Fibroblast of lung (primary cell): ENCODE data around the gene DPP6. TPM values are rescaled to one million over a fixed set of nuclear protein-coding genes. Genes with fewer than 3 reads are reported as not detected.

Source experiments
- DNase-seq, 2 donors: peaks; one replicate each; pipeline versions ENCODE4 v3.0.0 to v3.0.0-alpha.2; 2010; ENCODE audit warnings: low read depth in 2 of 2
- H2AFZ ChIP-seq: 2 replicates; pipeline ENCODE4 v1.5.1; 2012; ENCODE audit warnings: low read length, control low read depth, inconsistent platforms
- H3K27ac ChIP-seq: 2 replicates; pipeline ENCODE4 v1.5.1; 2011; ENCODE audit warnings: low read length, control low read depth; ENCODE audit not compliant: insufficient read depth
- H3K27me3 ChIP-seq: 2 replicates; pipeline ENCODE4 v1.5.1; 2011; ENCODE audit warnings: mild to moderate bottlenecking, low read length; ENCODE audit not compliant: control insufficient read depth, insufficient read depth
- H3K36me3 ChIP-seq: 2 replicates; pipeline ENCODE4 v1.5.1; 2011; ENCODE audit warnings: low read length; ENCODE audit not compliant: control insufficient read depth, insufficient read depth
- H3K4me1 ChIP-seq: 2 replicates; pipeline ENCODE4 v1.5.1; 2011; ENCODE audit warnings: low read length; ENCODE audit not compliant: control insufficient read depth, insufficient read depth; ENCODE audit errors: extremely low read depth
- H3K4me2 ChIP-seq: 2 replicates; pipeline ENCODE4 v1.5.1; 2011; ENCODE audit warnings: low read length, control low read depth; ENCODE audit not compliant: insufficient read depth; ENCODE audit errors: extremely low read depth
- H3K4me3 ChIP-seq, 4 experiments: fragments of 200-600 bp in 1 of 4; sonication (generic) in 1 of 4; replicated peaks in 1 of 4; 2 replicates each; pipeline ENCODE4 v1.5.1; 2011 to 2016; ENCODE audit warnings: low read length in 4 of 4, low read depth in 3 of 4, mild to moderate bottlenecking in 3 of 4, control low read depth in 2 of 4, inconsistent platforms in 1 of 4, mixed read lengths in 1 of 4; ENCODE audit not compliant: insufficient read depth in 1 of 4; ENCODE audit errors: control extremely low read depth in 1 of 4
- H3K79me2 ChIP-seq: 2 replicates; pipeline ENCODE4 v1.5.1; 2012; ENCODE audit warnings: mild to moderate bottlenecking, low read length, inconsistent platforms; ENCODE audit not compliant: control insufficient read depth, insufficient read depth
- H3K9ac ChIP-seq: 2 replicates; pipeline ENCODE4 v1.5.1; 2011; ENCODE audit warnings: mild to moderate bottlenecking, low read length, control low read depth; ENCODE audit not compliant: insufficient read depth
- H3K9me3 ChIP-seq: 2 replicates; pipeline ENCODE4 v1.5.1; 2012; ENCODE audit warnings: low read depth, low read length; ENCODE audit not compliant: control insufficient read depth, insufficient read depth
- H4K20me1 ChIP-seq: 2 replicates; pipeline ENCODE4 v1.5.1; 2011; ENCODE audit warnings: low read length; ENCODE audit not compliant: control insufficient read depth, insufficient read depth; ENCODE audit errors: extremely low read depth
- EZH2 ChIP-seq: IDR thresholded peaks from 2 replicates; pipeline ENCODE4 v1.5.1; 2012; ENCODE audit warnings: low read length, control low read depth, mild to moderate bottlenecking; ENCODE audit errors: missing control alignments
- polyA plus RNA-seq, 2 donors: library from polyadenylated mRNA; depleted of rRNA in 1 of 2; stranded (reverse) in 1 of 2; unstranded in 1 of 2; fragments of >200 nt; gene quantifications; 2 replicates each; pipeline ENCODE4 v1.2.1, GENCODE V29; 2011 to 2012; ENCODE audit warnings: missing spikeins in 1 of 2
- total RNA-seq: library from RNA; depleted of rRNA; stranded (reverse); fragments of >200 nt; gene quantifications from 2 replicates; pipeline ENCODE4 v1.2.1, GENCODE V29; 2014
- TF ChIP-seq, protein P1 (sequence below), 2 donors: IDR thresholded peaks in 1 of 2; conservative IDR thresholded peaks in 1 of 2; 1 replicate in 1 of 2; 2 replicates in 1 of 2; pipeline ENCODE4 v1.5.1; 2011 to 2012; ENCODE audit warnings: low read length in 2 of 2, control low read depth in 1 of 2, inconsistent platforms in 1 of 2, low read depth in 1 of 2, mild to moderate bottlenecking in 1 of 2

Gene DPP6
- total and polyA plus RNA-seq, 2 donors (not counting 1 experiment from before 2014, with no cell fraction given), result not detected

GRCh38 chr7:154647625-154648024 is 595.4 kb downstream of the DPP6 start:
- Histone ChIP-seq H3K27ac (no peak overlapping the region), H3K4me1 (no peaks in the 10 kb centered on the region), H3K4me2 (no peak overlapping the region), H3K9ac (no peak overlapping the region), H3K9me3 (no peaks in the 10 kb centered on the region), H2AFZ (no peak overlapping the region), H4K20me1 (no peaks in the 10 kb centered on the region), H3K79me2 (no peaks in the 10 kb centered on the region), H3K36me3 (no peaks in the 10 kb centered on the region), H3K27me3 (no peaks in the 10 kb centered on the region), H3K4me3 (no peak overlapping the region)
- TF ChIP-seq EZH2, result no peak
- TF ChIP-seq, protein P1, sequence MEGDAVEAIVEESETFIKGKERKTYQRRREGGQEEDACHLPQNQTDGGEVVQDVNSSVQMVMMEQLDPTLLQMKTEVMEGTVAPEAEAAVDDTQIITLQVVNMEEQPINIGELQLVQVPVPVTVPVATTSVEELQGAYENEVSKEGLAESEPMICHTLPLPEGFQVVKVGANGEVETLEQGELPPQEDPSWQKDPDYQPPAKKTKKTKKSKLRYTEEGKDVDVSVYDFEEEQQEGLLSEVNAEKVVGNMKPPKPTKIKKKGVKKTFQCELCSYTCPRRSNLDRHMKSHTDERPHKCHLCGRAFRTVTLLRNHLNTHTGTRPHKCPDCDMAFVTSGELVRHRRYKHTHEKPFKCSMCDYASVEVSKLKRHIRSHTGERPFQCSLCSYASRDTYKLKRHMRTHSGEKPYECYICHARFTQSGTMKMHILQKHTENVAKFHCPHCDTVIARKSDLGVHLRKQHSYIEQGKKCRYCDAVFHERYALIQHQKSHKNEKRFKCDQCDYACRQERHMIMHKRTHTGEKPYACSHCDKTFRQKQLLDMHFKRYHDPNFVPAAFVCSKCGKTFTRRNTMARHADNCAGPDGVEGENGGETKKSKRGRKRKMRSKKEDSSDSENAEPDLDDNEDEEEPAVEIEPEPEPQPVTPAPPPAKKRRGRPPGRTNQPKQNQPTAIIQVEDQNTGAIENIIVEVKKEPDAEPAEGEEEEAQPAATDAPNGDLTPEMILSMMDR (conservative IDR thresholded peaks at IDR 0.05 in 1 of 2, IDR thresholded peaks at IDR 0.05 in 1 of 2; ENCODE audit: low read depth in 1 of 2, low read length in 2 of 2), result no peak
- DNase-seq, result no peak

DNA sequence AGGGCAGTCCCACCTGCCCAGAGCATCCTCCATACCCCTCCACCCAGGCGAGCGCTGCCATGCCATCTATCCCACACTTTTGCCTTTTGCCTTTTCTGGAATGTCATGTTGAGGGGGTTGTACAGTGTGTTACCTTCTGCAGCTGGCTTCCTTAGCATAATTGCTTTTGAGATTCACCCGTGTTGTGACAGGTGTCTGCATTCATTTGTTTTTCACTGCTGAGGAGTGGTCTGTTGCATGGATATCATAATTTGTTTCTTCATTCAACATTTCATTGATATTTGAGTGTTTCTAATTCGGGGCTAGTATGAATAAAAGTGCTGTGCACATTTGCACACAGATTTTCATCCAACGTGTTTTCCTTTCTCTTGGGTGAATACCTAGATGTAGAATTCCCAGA is 596.8 kb downstream of the DPP6 start:
- no peak for TF ChIP-seq EZH2
- TF ChIP-seq, protein P1 (conservative IDR thresholded peaks at IDR 0.05 in 1 of 2, IDR thresholded peaks at IDR 0.05 in 1 of 2; ENCODE audit: low read depth in 1 of 2, low read length in 2 of 2), result no peak
- Histone ChIP-seq H3K4me2 (no peak overlapping the region), H3K4me1 (no peaks in the 10 kb centered on the region), H3K9me3 (no peaks in the 10 kb centered on the region), H3K9ac (no peak overlapping the region), H3K27me3 (no peaks in the 10 kb centered on the region), H3K27ac (no peak overlapping the region), H2AFZ (no peak overlapping the region), H3K4me3 (no peak overlapping the region), H3K79me2 (no peaks in the 10 kb centered on the region), H3K36me3 (no peaks in the 10 kb centered on the region), H4K20me1 (no peaks in the 10 kb centered on the region)
- no peak for DNase-seq

DNA sequence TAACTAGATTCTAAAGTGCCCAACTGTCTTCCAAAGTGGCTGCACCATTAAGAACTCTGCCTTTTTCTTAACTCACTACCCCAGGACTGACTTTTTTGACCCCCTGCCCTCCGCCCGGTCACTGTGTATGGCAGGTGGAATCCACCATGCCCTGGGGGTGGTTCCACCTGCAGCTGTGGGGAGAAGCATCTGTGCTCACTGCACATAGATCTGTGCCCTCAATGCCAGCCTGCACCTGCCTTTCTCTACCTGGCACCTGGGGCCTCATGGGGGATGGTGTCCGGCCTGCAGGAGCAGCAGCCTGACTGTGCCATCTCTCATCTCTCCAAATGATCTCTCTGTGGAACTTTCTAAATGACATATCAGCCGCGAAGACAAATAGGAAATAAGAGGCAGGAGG is 597.2 kb downstream of the DPP6 start:
- DNase-seq, result no peak
- no peak overlapping the region for H2AFZ ChIP-seq
- no peaks in the 10 kb centered on the region for H3K4me1 ChIP-seq
- no peaks in the 10 kb centered on the region for H3K36me3 ChIP-seq
- no peaks in the 10 kb centered on the region for H3K27me3 ChIP-seq
- H3K27ac ChIP-seq, result no peak overlapping the region
- H4K20me1 ChIP-seq, result no peaks in the 10 kb centered on the region
- no peak overlapping the region for H3K4me3 ChIP-seq
- no peaks in the 10 kb centered on the region for H3K79me2 ChIP-seq
- TF ChIP-seq, protein P1 (conservative IDR thresholded peaks at IDR 0.05 in 1 of 2, IDR thresholded peaks at IDR 0.05 in 1 of 2; ENCODE audit: low read depth in 1 of 2, low read length in 2 of 2), result no peak
- no peak for TF ChIP-seq EZH2
- no peak overlapping the region for H3K4me2 ChIP-seq
- H3K9ac ChIP-seq, result no peak overlapping the region
- no peaks in the 10 kb centered on the region for H3K9me3 ChIP-seq
